KMS-11 (cell line): ENCODE measurements around the gene MT1M.

Source experiments
- H2AFZ ChIP-seq: fragments of 200-600 bp; sonication (generic); 2 replicates; pipeline ENCODE4 v1.6.1; 2016; ENCODE audit warnings: antibody characterized with exemption, mixed run types, low read depth
- H3K27ac ChIP-seq: fragments of 200-600 bp; sonication (generic); 2 replicates; pipeline ENCODE4 v1.6.1; 2016; ENCODE audit warnings: mild to moderate bottlenecking, mixed run types
- H3K27me3 ChIP-seq: fragments of 200-600 bp; sonication (generic); 2 replicates; pipeline ENCODE4 v1.6.1; 2017; ENCODE audit warnings: mild to moderate bottlenecking, low read depth, mixed run types, moderate library complexity; ENCODE audit not compliant: insufficient read depth
- H3K36me3 ChIP-seq: fragments of 200-600 bp; sonication (generic); 2 replicates; pipeline ENCODE4 v1.6.1; 2017; ENCODE audit warnings: mild to moderate bottlenecking, mixed run types; ENCODE audit not compliant: insufficient read depth
- H3K4me1 ChIP-seq: fragments of 200-600 bp; sonication (generic); 2 replicates; pipeline ENCODE4 v1.6.1; 2016; ENCODE audit warnings: mild to moderate bottlenecking, low read depth, mixed run types; ENCODE audit not compliant: poor library complexity, severe bottlenecking
- H3K4me2 ChIP-seq: fragments of 200-600 bp; sonication (generic); 2 replicates; pipeline ENCODE4 v1.7.0; 2016; ENCODE audit warnings: mild to moderate bottlenecking, mixed run types
- H3K4me3 ChIP-seq: fragments of 200-600 bp; sonication (generic); IDR thresholded peaks from 2 replicates; pipeline ENCODE4 v1.6.1; 2017; ENCODE audit warnings: low read depth, low read length, mixed read lengths; ENCODE audit not compliant: insufficient read depth
- H3K79me2 ChIP-seq: fragments of 200-600 bp; sonication (generic); 2 replicates; pipeline ENCODE4 v1.6.1; 2016; ENCODE audit warnings: low read depth, mixed run types; ENCODE audit not compliant: insufficient read depth
- H3K9ac ChIP-seq: fragments of 200-600 bp; sonication (generic); 2 replicates; pipeline ENCODE4 v1.6.1; 2016; ENCODE audit warnings: mild to moderate bottlenecking, mixed run types
- H4K20me1 ChIP-seq: fragments of 200-600 bp; sonication (generic); 2 replicates; pipeline ENCODE4 v1.6.1; 2016; ENCODE audit warnings: mild to moderate bottlenecking, mixed run types; ENCODE audit not compliant: insufficient read depth
- CTCF ChIP-seq: fragments of 200-600 bp; sonication (generic); conservative IDR thresholded peaks from 2 replicates; pipeline ENCODE4 v1.6.1; 2017; ENCODE audit warnings: low read depth, mild to moderate bottlenecking, antibody characterized with exemption, low read length, moderate library complexity, mixed read lengths

Gene MT1M

GRCh38 chr16:56632848-56633365 lies 448 bp downstream of the MT1M start:
- Histone ChIP-seq H3K4me2 (no peak overlapping the region), H3K27ac (no peak overlapping the region), H3K4me3 (no peak overlapping the region), H3K36me3 (no peaks in the 10 kb centered on the region), H3K9ac (no peak overlapping the region), H4K20me1 (no peaks in the 10 kb centered on the region), H3K4me1 (no peaks in the 10 kb centered on the region), H2AFZ (no peak overlapping the region), H3K79me2 (no peaks in the 10 kb centered on the region), H3K27me3 (peaks cover 6% of the 10 kb centered on the region; the same call in 1 of the 2 replicates)
- no peak for TF ChIP-seq CTCF

GRCh38 chr16:56633535-56633934 lies 1.1 kb downstream of the MT1M start:
- peaks cover 6% of the 10 kb centered on the region; the same call in 1 of the 2 replicates for H3K27me3 ChIP-seq

DNA sequence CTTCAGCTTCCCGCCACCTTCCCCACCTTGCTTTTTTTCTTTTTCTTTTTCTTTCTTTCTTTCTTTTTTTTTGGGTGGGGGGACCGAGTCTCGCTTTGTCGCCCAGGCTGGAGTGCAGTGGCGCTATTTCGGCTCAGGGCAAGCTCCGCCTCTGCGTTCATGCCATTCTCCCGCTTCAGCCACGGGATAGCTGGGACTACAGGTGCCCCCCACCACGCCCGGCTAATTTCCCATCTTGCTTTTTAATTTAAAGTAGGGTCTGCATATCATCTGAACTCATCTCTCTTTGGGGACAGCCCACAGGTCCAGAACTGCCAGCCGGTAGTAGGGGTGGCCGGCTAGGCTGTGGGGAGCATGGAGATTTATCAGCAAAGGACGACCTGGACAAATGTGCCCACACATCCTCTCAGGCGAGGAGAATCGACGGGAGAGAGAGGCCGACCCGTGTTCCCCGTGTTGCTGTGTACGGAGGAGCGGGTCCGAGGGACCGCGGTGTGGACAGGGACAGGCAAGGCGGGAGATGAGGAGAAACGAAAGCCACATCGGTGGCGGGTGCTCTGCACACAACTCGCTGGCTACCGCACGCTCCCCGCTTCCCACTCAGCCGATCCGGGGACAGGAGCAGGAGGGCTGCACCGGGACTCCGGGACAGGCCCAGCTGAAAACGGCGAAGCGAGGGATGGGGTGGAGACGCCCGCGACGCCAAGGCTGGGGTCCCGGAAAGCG lies 2.4 kb downstream of the MT1M start:
- H3K4me1 ChIP-seq, result no peaks in the 10 kb centered on the region
- H3K9ac ChIP-seq, result no peak overlapping the region
- H3K36me3 ChIP-seq, result no peaks in the 10 kb centered on the region
- H3K27me3 ChIP-seq, result peaks cover 6% of the 10 kb centered on the region; the same call in 1 of the 2 replicates
- no peaks in the 10 kb centered on the region for H4K20me1 ChIP-seq
- H2AFZ ChIP-seq, result no peak overlapping the region
- no peak for TF ChIP-seq CTCF
- H3K79me2 ChIP-seq, result no peaks in the 10 kb centered on the region
- H3K27ac ChIP-seq, result no peak overlapping the region
- no peak overlapping the region for H3K4me3 ChIP-seq
- H3K4me2 ChIP-seq, result no peak overlapping the region

More at GRCh38 chr16:56633535-56633934, 1.1 kb downstream of the MT1M start:
- H3K9ac ChIP-seq, result no peak overlapping the region
- H3K4me3 ChIP-seq, result no peak overlapping the region
- no peak overlapping the region for H3K4me2 ChIP-seq
- TF ChIP-seq CTCF, result no peak
- no peak overlapping the region for H3K27ac ChIP-seq
- no peaks in the 10 kb centered on the region for H3K79me2 ChIP-seq
- H3K4me1 ChIP-seq, result no peaks in the 10 kb centered on the region
- no peaks in the 10 kb centered on the region for H3K36me3 ChIP-seq
- H2AFZ ChIP-seq, result no peak overlapping the region
- no peaks in the 10 kb centered on the region for H4K20me1 ChIP-seq

- H4K20me1 ChIP-seq, result no peaks in the 10 kb centered on the region
Measured at GRCh38 chr16:56635441-56635967, 3.0 kb downstream of the MT1M start.

More at GRCh38 chr16:56635441-56635967, 3.0 kb downstream of the MT1M start:
- H3K27me3 ChIP-seq, result peaks cover 6% of the 10 kb centered on the region; the same call in 1 of the 2 replicates
- H3K4me1 ChIP-seq, result no peaks in the 10 kb centered on the region
- H3K36me3 ChIP-seq, result no peaks in the 10 kb centered on the region
- no peak overlapping the region for H3K4me2 ChIP-seq
- H3K9ac ChIP-seq, result no peak overlapping the region
- H3K4me3 ChIP-seq, result no peak overlapping the region
- TF ChIP-seq CTCF, result no peak
- H3K27ac ChIP-seq, result no peak overlapping the region
- no peak overlapping the region for H2AFZ ChIP-seq
- no peaks in the 10 kb centered on the region for H3K79me2 ChIP-seq
